PC-3 (cell line): ENCODE results near the gene LAMA3. TPM values are rescaled to one million over a fixed set of nuclear protein-coding genes. Genes with fewer than 3 reads are reported as not detected.

Experiments used
- ATAC-seq: fragments of 200-7000 bp; cut with Tn5 transposase; 2 replicates; pipeline ENCODE4 v1.9.1; 2020; ENCODE audit warnings: mild to moderate bottlenecking, moderate library complexity
- BruUV-seq: library from RNA; stranded (reverse); fragments of 400-500 nt; replicated peaks from 2 replicates; lab custom pipeline; 2021; lab: Mats Ljungman, UMichigan
- CTCF ChIA-PET: fragments of 300-600 bp; sonication (Branson Sonifier 250); formaldehyde crosslinking; loops from one replicate; lab custom pipeline; 2022; ENCODE audit warnings: antibody characterized with exemption; lab: Charles Lee
- POLR2A ChIA-PET: fragments of 300-600 bp; sonication (Branson Sonifier 250); formaldehyde crosslinking; loops from one replicate; lab custom pipeline; 2022; ENCODE audit warnings: antibody characterized with exemption; ENCODE audit not compliant: unreplicated experiment; lab: Charles Lee
- DNase-seq: peaks from one replicate; pipeline ENCODE4 v3.0.0-alpha.2; 2015
- H2AFZ ChIP-seq: fragments of 300-600 bp; sonication (generic); 2 replicates; pipeline ENCODE4 v1.6.0; 2016; ENCODE audit warnings: antibody characterized with exemption, low read length
- H3F3A ChIP-seq: fragments of 300-600 bp; sonication (generic); one replicate; pipeline ENCODE4 v1.6.0; 2017; ENCODE audit warnings: antibody characterized with exemption, low read length, control low read depth, mild to moderate bottlenecking; ENCODE audit not compliant: unreplicated experiment
- H3K27ac ChIP-seq: fragments of 300-600 bp; sonication (generic); 2 replicates; pipeline ENCODE4 v1.5.1; 2016; ENCODE audit warnings: mild to moderate bottlenecking, low read length
- H3K27me3 ChIP-seq: fragments of 300-600 bp; sonication (generic); 2 replicates; pipeline ENCODE4 v1.6.1; 2016; ENCODE audit warnings: low read length, mixed read lengths
- H3K36me3 ChIP-seq: fragments of 300-600 bp; sonication (generic); 2 replicates; pipeline ENCODE4 v1.6.1; 2016; ENCODE audit warnings: low read depth, mixed run types, low read length, mixed read lengths
- H3K4me1 ChIP-seq: fragments of 300-600 bp; sonication (generic); 2 replicates; pipeline ENCODE4 v1.5.1; 2016; ENCODE audit warnings: low read length; ENCODE audit not compliant: insufficient read depth
- H3K4me2 ChIP-seq: fragments of 300-600 bp; sonication (generic); 2 replicates; pipeline ENCODE4 v1.6.0; 2016; ENCODE audit warnings: low read length
- H3K4me3 ChIP-seq: fragments of 300-600 bp; sonication (generic); 2 replicates; pipeline ENCODE4 v1.5.1; 2016; ENCODE audit warnings: mild to moderate bottlenecking, low read length, mixed read lengths
- H3K79me2 ChIP-seq: fragments of 300-600 bp; sonication (generic); 2 replicates; pipeline ENCODE4 v1.6.1; 2017; ENCODE audit warnings: low read length, mixed read lengths
- H3K9ac ChIP-seq: fragments of 300-600 bp; sonication (generic); 2 replicates; pipeline ENCODE4 v1.6.0; 2016; ENCODE audit warnings: mild to moderate bottlenecking, low read length
- H3K9me2 ChIP-seq: fragments of 300-600 bp; sonication (generic); replicated peaks from 2 replicates; pipeline ENCODE4 v1.6.1; 2016; ENCODE audit warnings: mixed run types, low read length, mixed read lengths
- H3K9me3 ChIP-seq: fragments of 300-600 bp; sonication (generic); 2 replicates; pipeline ENCODE4 v1.6.1; 2016; ENCODE audit warnings: low read length, mixed read lengths
- H4K20me1 ChIP-seq: fragments of 300-600 bp; sonication (generic); 2 replicates; pipeline ENCODE4 v1.6.1; 2016; ENCODE audit warnings: low read length, mixed read lengths
- EZH2 ChIP-seq: fragments of 300-600 bp; sonication (generic); IDR thresholded peaks from one replicate; pipeline ENCODE4 v1.6.1; 2017; ENCODE audit warnings: antibody characterized with exemption, mild to moderate bottlenecking, low read length; ENCODE audit not compliant: unreplicated experiment
- EZH2phosphoT487 ChIP-seq: fragments of 300-600 bp; sonication (generic); IDR thresholded peaks from 2 replicates; pipeline ENCODE4 v1.6.1; 2018; ENCODE audit warnings: mild to moderate bottlenecking, antibody characterized with exemption, low read length, borderline replicate concordance
- intact Hi-C: fragments of 100-400 bp; cut with micrococcal nuclease; formaldehyde crosslinking; loops from 2 replicates; pipeline ENCODE4 v1.9.0; 2023
- total RNA-seq: library from RNA; depleted of rRNA; stranded (reverse); fragments of >200 nt; gene quantifications from 2 replicates; pipeline ENCODE4 v1.2.3, GENCODE V29; 2014
- TF ChIP-seq, protein P1 (sequence below): fragments of 300-600 bp; sonication (generic); conservative IDR thresholded peaks from 2 replicates; pipeline ENCODE4 v1.5.1; 2017; ENCODE audit warnings: antibody characterized with exemption, low read depth, mild to moderate bottlenecking, low read length

LAMA3 gene
- total RNA-seq, 1 experiment from 2014 or later: 224 TPM

DNA sequence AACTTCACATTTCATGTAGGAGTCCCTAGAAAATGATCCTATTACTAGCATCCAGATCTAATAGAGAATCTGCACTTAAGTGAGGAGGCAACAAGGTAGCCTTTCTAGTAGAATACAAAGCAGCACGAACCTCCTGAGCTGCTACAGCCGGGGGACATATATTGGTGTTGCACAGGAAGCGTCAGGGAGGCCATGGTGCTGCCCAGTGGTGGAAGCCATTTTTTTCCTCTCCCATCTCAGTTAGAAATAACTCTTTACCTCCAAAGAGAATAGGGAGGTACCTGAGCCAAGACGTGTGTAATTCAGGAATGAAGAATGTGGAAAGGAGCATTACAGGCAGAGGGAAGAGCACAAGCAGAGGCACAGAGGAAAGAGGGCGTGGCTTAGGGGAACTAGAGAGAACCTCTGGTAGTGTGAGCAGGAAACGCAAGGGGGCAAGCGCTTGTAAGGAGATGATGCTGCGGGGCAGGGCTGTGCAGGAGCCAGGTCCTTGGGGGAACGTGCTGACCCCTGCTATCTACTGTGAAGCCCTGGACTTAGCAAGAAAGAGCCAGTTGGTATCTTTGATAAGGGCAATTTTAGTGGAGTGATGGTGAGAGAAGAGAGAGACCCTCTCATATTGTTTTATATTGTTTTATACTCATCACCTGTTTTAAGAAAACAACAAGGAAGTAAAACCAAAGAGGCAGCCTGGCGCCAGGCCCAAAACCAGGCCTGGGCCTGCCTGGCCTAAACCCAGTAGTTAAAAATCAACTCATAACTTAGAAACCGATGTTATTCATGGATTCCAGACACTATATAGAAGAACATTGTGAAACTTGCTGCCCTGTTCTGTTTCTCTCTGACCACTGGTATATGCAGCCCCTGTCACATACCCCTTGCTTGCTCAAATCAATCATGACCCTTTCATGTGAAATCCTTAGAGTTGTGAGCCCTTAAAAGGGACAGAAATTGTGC, 275.3 kb downstream of the LAMA3 start:
- intact Hi-C loops: no loop called here
- no TSS peak for BruUV-seq
- H3K79me2 ChIP-seq: no peaks in the 10 kb centered on the region
- H3K4me1 ChIP-seq: no peaks in the 10 kb centered on the region
- TF ChIP-seq EZH2 (no peak), EZH2phosphoT487 (no peak)
- TF ChIP-seq, protein P1, sequence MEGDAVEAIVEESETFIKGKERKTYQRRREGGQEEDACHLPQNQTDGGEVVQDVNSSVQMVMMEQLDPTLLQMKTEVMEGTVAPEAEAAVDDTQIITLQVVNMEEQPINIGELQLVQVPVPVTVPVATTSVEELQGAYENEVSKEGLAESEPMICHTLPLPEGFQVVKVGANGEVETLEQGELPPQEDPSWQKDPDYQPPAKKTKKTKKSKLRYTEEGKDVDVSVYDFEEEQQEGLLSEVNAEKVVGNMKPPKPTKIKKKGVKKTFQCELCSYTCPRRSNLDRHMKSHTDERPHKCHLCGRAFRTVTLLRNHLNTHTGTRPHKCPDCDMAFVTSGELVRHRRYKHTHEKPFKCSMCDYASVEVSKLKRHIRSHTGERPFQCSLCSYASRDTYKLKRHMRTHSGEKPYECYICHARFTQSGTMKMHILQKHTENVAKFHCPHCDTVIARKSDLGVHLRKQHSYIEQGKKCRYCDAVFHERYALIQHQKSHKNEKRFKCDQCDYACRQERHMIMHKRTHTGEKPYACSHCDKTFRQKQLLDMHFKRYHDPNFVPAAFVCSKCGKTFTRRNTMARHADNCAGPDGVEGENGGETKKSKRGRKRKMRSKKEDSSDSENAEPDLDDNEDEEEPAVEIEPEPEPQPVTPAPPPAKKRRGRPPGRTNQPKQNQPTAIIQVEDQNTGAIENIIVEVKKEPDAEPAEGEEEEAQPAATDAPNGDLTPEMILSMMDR: no peak
- H4K20me1 ChIP-seq: no peaks in the 10 kb centered on the region
- H3K36me3 ChIP-seq: no peaks in the 10 kb centered on the region
- H3K9me3 ChIP-seq: no peaks in the 10 kb centered on the region
- H3K9me2 ChIP-seq: no peaks in the 10 kb centered on the region
- CTCF ChIA-PET: interaction anchor here (0.5 kb wide), 1 partner anchor 42 kb away, joined by 3 read pairs; no protein-coding TSS in a partner anchor
- H3K4me2 ChIP-seq: no peak overlapping the region
- POLR2A ChIA-PET: no interaction called here
- no peak for ATAC-seq
- no peak overlapping the region for H3K4me3 ChIP-seq
- DNase-seq: no peak
- H3K9ac ChIP-seq: no peak overlapping the region
- no peaks in the 10 kb centered on the region for H3F3A ChIP-seq
- no peaks in the 10 kb centered on the region for H3K27me3 ChIP-seq
- no peak overlapping the region for H3K27ac ChIP-seq
- peak overlapping the region; percentile 80 for H2AFZ ChIP-seq

DNA sequence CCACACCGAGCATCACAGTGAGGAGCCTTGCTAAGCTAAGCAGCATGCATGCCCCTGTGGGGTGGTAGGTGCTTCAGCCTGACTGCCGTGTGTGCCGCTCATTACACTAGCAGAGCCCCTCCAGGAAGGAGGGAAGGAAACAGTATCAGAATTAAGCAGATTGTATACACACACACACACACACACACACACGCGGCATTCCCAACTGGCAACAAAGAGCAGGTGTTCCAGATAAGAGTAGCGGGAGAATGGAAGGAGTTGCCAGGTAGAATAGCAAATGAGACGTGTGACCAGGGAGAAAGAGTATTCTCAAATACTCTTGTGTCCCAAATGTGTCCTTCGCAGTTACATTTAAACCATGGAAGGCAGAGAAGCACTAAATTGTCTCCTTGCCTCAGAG, 277.7 kb downstream of the LAMA3 start:
- Histone ChIP-seq H3K36me3 (no peaks in the 10 kb centered on the region), H2AFZ (no peak overlapping the region), H3K4me2 (no peak overlapping the region), H3K9me3 (no peaks in the 10 kb centered on the region), H3K79me2 (no peaks in the 10 kb centered on the region), H3K9me2 (no peaks in the 10 kb centered on the region), H3K4me1 (no peaks in the 10 kb centered on the region), H3K9ac (no peak overlapping the region), H4K20me1 (no peaks in the 10 kb centered on the region), H3F3A (no peaks in the 10 kb centered on the region), H3K4me3 (no peak overlapping the region), H3K27me3 (no peaks in the 10 kb centered on the region), H3K27ac (no peak overlapping the region)
- ATAC-seq (no peak), DNase-seq (no peak)
- TF ChIP-seq EZH2phosphoT487 (no peak), EZH2 (no peak)
- TF ChIP-seq, protein P1: no peak
- ChIA-PET CTCF (no interaction called here), POLR2A (no interaction called here)
- intact Hi-C loops: no loop called here
- no TSS peak for BruUV-seq
